NCI-H2196 treated with DMSO at 0.1 percent for 48 hours (cell line): ENCODE data around the gene MRPL51.
"Not testable (repeated sequence)": the region's sequence is repeated elsewhere in the genome, so short reads cannot be mapped to it uniquely, and the experiment has no call there.

Experiments used
- DNase-seq: peaks from one replicate; lab custom pipeline; 2025; ENCODE audit not compliant: unreplicated experiment; lab: John Stamatoyannopoulos, UW

MRPL51 gene

GRCh38 chr12:6532051-6532926, 39.2 kb upstream of the MRPL51 start:
- no peak for DNase-seq

DNA sequence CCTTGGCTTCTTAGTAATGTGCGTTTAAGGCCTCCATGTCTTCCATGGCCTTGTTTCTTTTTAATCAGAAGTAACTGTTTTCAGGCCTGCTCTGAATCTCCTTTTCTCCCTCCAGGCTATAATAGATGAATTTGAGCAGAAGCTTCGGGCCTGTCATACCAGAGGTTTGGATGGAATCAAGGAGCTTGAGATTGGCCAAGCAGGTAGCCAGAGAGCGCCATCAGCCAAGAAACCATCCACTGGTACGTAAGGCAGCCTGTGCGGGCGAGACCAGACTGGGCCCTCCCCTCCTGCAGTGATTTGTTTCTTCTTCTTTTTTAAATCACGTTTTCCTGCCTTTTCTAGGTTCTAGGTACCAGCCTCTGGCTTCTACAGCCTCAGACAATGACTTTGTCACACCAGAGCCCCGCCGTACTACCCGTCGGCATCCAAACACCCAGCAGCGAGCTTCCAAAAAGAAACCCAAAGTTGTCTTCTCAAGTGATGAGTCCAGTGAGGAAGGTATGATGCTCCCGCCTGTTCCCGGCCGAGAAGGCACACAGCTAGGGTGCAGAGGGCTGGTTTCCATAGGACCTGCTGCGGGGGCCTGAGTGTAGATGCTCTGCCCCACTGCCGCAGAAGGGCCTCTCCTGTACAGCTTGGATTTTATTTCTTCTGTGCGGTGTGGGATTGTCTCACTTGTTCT, 37.7 kb upstream of the MRPL51 start:
- no peak for DNase-seq

DNA sequence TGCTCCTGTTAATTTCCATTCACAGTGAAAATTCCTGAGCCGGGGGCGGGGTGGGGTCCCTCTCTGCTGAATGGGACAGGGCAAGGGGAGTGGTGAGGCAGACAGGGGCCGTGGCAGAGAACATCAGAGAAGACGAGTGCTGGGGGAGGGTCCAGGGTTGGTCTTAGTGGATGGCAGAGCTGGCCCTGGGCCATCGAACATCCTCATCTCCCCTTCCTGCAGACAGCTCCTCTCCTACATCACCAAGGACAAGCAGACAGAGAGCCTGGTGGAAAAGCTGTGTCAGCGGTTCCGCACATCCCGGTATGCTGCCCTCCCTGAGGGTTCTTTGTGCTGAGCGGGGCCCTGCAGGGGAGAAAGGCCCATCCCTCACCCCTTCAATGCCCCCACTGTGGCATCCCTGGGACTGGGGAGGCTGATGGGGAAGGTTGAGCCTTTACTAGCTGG, 36.3 kb upstream of the MRPL51 start:
- no peak for DNase-seq

GRCh38 chr12:6528539-6529235, 35.6 kb upstream of the MRPL51 start:
- DNase-seq = no peak

GRCh38 chr12:6527711-6528110, 34.6 kb upstream of the MRPL51 start:
- DNase-seq = no peak

DNA sequence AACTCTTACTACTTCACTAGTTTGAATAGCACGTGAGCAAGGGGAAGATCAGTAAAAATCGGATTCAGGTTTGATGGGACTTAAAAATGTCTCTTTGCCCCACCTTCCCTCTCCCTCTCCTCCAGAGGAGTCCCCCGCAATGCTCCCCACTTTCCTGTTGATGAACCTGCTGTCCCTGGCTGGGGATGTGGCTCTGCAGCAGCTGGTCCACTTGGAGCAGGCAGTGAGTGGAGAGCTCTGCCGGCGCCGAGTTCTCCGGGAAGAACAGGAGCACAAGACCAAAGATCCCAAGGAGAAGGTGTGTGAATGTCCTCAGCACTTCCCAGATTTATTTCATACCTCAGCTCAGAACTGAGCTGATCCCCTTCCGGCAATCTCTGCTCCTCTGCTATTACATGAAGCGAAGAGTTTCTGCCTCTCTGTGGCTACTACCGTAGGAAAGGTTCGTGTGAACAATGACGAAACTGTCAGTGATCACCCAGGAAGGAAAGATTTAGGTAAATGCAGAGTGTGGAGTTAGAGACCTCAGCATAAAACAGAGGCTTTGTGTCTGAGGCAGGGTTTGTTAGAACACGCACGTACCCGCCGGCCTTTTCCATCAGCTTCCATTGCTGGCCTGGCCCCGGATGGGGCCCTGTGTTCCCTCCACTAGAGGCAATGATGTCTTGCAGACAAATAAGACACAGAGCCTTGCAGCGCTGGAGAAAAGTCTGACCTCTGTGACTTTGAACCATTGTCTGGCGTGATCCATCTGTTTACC, 33.9 kb upstream of the MRPL51 start:
- no peak for DNase-seq

DNA sequence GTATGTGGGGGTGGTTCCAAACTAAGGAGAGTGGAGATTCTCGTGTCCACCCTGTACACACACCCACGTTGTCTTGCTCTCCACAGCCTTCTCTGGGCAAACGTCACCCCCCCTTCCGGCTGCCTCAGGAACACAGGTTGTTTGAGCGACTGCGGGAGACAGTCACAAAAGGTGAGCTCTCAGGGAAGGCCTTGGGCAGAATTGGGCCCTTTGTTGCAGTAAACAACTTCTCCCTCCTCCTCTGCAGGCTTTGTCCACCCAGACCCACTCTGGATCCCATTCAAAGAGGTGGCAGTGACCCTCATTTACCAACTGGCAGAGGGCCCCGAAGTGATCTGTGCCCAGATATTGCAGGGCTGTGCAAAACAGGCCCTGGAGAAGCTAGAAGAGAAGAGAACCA, 33.1 kb upstream of the MRPL51 start:
- no peak for DNase-seq

DNA sequence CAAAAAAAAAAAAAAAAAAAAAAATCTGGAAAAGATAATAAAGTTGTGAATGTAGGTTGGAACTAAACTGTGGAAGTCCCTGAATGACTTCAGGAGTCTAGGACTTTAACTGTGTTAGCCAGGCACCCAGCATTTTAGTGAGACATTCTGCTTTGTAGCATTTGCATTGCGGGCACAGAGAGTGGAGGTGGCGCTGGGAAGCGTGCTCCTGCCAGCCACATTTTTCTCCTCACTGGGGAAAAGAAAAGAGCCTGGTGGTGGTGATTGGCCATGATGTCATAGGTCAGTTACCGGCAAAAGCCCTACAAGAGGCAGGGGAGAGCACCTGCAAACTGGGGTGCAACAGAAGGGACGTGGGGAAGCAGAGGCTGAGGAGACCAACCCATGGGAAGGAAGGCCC, 31.6 kb upstream of the MRPL51 start:
- no peak for DNase-seq

DNA sequence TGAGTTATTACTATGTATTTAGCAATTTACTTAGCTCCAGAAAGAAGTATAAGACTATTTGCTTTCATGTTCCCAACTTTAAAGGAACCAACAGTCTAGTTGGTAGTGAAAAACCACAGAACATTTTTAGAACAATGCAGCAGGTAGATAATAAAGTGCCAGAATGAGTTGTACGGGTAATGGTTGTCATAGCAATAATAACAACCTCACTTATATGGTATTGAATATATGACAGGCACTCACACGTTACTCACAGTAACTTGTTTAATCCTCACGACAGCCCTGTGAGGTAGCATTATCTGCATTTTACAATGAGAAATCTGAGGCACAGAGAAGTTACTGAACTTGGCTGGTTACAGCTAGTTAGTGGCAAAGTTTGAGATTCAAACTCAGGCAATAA, 30.6 kb upstream of the MRPL51 start:
- DNase-seq = no peak

DNA sequence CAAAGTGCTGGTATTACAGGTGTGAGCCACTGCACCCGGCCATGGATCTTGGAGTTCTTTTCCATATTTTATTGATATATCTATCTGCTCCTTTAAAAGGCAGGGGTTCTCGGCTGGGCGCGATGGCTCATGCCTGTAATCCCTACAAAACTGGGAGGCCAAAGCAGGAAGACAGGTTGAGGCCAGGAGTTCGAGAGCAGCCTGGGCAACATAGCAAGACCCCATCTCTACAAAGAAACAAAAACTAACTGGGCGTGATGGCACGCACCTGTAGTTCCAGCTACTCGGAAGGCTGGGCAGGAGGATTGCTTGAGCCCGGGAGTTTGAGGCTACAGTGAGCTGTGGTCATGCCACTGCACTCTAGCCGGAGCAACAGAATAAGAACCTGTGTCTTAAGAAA, 29.1 kb upstream of the MRPL51 start:
- no peak for DNase-seq

GRCh38 chr12:6520186-6520585, 27.1 kb upstream of the MRPL51 start:
- no peak for DNase-seq

DNA sequence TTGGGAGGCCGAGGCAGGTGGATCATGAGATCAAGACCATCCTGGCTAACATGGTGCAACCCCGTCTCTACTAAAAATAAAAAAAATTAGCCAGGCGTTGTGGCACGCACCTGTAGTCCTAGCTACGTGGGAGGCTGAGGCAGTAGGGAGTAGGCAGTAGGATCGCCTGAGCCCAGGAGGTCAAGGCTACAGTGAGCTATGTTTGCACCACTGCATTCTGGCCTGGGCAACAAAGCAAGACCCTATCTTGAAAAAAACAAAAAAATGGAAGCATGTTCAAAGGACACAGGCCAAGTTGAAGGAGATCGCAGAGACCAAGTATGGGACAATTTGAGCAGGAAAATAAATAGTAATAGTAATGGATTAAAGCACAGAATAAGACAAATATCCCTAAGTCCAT, 15.0 kb upstream of the MRPL51 start:
- DNase-seq = no peak

DNA sequence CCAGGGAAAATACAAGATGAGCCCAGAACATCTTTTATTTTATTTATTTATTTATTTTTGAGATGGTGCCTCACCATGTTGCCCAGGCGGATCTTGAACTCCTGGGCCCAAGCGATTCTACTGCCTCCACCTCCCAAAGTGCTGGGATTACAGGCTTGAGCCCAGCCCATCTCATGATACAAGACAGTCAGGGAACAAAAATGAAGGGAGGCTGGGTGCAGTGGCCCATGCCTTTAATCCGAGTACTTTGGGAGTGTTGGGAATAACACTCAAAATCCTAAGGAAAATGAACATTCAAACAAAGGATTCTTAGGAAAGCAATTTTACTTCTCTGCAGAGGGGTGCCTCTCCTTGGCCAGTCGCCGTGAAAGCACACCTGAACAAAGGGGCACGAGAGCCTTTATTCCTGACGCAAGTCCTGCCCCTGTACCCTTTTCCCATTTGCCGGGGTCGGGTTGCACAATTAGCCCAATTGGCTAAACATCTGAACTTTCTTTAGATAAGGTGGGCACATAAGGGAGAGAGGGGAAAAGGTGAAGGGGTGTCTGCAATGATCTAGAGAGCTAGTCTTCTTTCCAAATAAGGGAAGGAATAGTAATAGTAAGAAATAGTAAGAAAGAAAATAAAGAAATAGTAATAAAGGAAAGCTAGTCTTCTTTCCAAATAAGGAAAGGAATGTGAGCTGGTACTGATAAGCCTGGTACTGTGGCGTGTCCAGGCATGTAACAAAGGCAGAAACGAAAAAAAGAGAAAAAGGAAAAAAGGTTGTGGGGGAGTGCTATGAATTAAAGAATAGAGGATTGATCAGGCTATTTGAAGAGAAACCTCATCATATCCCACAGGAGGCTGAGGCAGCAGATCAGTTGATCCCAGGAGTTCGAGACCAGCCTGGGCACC, 14.3 kb upstream of the MRPL51 start:
- no peak for DNase-seq

DNA sequence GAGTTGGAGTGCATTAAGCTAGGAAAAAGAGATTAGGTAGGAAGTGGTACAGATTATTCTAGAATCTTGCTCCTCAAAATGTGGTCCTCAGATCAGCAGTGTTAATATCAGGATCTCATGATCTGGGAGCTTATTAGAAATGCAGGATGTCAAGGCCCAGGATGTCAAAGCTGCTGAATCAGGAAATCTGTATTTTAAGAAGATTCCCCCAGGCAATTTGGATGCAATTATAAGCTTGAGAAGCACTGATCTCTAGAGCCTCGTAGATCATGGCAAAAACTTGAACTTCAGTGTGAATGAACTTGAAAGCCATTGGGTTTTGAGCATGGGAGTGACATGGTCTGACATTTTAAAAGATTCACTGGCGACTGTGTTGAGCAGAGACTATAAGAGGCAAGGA, 7.4 kb upstream of the MRPL51 start:
- DNase-seq = no peak

DNA sequence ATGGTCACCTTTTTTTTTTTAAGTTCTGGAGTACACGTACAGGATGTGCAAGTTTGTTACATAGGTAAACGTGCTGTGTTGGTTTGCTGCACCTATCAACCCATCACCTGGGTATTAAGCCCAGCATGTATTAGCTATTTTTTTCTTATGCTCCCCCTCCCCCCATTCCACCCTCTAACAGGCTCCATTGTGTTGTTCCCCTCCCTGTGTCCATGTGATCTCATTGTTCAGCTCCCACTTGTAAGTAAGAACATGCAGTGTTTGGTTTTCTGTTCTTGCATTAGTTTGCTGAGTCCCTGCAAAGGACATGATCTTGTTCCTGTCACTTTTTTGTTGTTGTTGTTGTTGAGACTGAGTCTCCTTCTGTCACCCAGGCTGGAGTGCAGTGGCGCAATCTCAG, 4.2 kb upstream of the MRPL51 start:
- DNase-seq = not testable (repeated sequence)

DNA sequence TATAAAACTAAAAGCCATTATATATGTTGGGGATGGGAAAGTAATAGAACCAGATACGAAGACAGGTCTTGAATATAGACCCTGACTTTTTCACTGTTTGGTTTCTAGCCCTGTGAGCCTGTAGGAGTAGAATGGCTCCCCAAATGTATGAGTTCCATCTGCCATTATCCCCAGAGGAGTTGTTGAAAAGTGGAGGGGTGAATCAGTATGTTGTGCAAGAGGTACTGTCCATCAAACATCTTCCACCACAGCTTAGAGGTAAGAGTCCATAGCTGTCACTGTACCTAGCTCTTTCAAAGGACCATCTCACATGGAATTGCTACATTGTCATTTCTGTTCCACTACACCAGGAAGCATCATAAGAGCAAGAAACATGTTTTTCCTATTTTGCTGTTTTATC, 1.9 kb upstream of the MRPL51 start:
- DNase-seq = no peak

DNA sequence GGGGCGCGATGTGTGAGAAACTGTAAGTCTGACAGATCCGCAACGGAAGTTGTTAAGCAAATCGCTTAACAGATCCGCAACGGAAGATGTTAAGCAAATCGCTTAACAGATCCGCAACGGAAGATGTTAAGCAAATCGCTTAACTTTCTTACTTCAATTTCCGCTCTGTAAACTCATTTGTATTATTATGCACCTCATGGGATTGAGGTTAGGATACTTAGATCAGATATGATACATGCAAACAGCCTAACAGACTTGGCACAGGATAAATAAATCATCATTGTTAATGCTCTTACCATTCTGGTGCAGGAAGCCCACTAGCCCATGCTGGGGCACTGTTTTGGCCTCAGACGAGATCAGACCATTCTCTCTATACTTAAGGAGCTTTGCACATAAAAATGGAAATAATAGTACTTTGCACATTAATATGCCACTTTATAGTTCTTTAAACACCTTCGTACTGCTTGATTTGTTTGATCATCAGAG, 1.2 kb upstream of the MRPL51 start:
- DNase-seq = no peak

GRCh38 chr12:6493497-6494257, 615 bp upstream of the MRPL51 start, which contains the start of gene NCAPD2:
Gene NCAPD2 (plus strand): TSS chr12:6494102. CDS start chr12:6495099, 997 bp downstream.
- peak; percentile 67 for DNase-seq

DNA sequence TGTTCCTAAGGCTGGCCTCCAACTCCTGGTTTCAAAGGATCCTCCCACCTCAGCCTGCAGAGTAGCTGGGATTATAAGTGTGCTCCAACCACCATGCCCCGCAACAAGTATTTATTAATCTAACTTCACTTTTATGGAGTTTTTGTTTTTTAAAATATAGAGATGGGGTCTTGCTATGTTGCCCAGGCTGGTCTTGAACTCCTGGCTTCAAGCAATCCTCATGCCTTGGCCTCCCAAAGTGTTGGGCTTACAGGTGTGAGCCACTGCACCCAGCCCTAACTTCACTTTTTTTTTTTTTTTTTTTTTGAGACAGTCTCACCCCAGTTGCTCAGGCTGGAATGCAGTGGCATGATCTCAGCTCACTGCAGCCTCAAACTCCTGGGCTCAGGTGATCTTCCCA, 2.4 kb downstream of the MRPL51 start:
- DNase-seq = not testable (repeated sequence)
